SK-N-SH (cell line): ENCODE results near the gene SCN3A. TPM values are rescaled to one million over a fixed set of nuclear protein-coding genes. Genes with fewer than 3 reads are reported as not detected.

Source experiments
- CTCF ChIA-PET: fragments of 300-600, 350-600 bp; formaldehyde crosslinking; extraction: SDS; loops from one replicate; lab custom pipeline; 2021; lab: Yijun Ruan, JAX
- POLR2A ChIA-PET: fragments of 350-600 bp; sonication (Branson Sonifier 250); formaldehyde crosslinking; extraction: SDS; loops from one replicate; lab custom pipeline; 2020; ENCODE audit warnings: antibody characterized with exemption, inconsistent platforms; lab: Yijun Ruan, JAX
- DNase-seq: peaks from one replicate; pipeline ENCODE4 v3.0.0; 2012
- H2AFZ ChIP-seq: fragments of 200-600 bp; sonication (generic); 2 replicates; pipeline ENCODE4 v1.8.1; 2016; ENCODE audit warnings: antibody characterized with exemption, mild to moderate bottlenecking, low read depth
- H3F3A ChIP-seq: fragments of 200-600 bp; sonication (generic); replicated peaks from 2 replicates; pipeline ENCODE3; 2016; ENCODE audit warnings: antibody characterized with exemption, mild to moderate bottlenecking; ENCODE audit not compliant: insufficient read depth
- H3K27ac ChIP-seq, 2 experiments: fragments of 200-500 bp in 1 of 2; fragments of 200-600 bp in 1 of 2; sonication (Bioruptor generic) in 1 of 2; sonication (generic), shearing (Covaris generic) in 1 of 2; 2 replicates each; pipeline versions ENCODE4 v1.5.1 to v1.6.1; 2014 to 2016; ENCODE audit warnings: low read depth in 2 of 2, inconsistent platforms in 1 of 2, low read length in 1 of 2, mild to moderate bottlenecking in 1 of 2, mixed read lengths in 1 of 2
- H3K27me3 ChIP-seq: fragments of 200-600 bp; sonication (generic), shearing (Covaris generic); 2 replicates; pipeline ENCODE4 v1.6.1; 2016; ENCODE audit warnings: mixed run types; ENCODE audit not compliant: insufficient read depth
- H3K36me3 ChIP-seq, 2 experiments: fragments of 200-500 bp in 1 of 2; fragments of 200-600 bp in 1 of 2; sonication (Bioruptor generic) in 1 of 2; sonication (generic) in 1 of 2; replicated peaks in 1 of 2; 2 replicates each; pipeline versions ENCODE3 to v1.5.1; 2014 to 2016; ENCODE audit warnings: low read length in 1 of 2, mild to moderate bottlenecking in 1 of 2; ENCODE audit not compliant: insufficient read depth in 2 of 2, control insufficient read depth in 1 of 2
- H3K4me1 ChIP-seq, 2 experiments: fragments of 200-500 bp in 1 of 2; fragments of 200-600 bp in 1 of 2; sonication (Bioruptor generic) in 1 of 2; sonication (generic), shearing (Covaris generic) in 1 of 2; 2 replicates each; pipeline versions ENCODE4 v1.5.1 to v1.6.1; 2014 to 2016; ENCODE audit warnings: low read depth in 1 of 2, low read length in 1 of 2, mixed run types in 1 of 2; ENCODE audit not compliant: insufficient read depth in 2 of 2, control insufficient read depth in 1 of 2
- H3K4me2 ChIP-seq: fragments of 200-600 bp; sonication (generic), shearing (Covaris generic); 2 replicates; pipeline ENCODE4 v1.6.1; 2017; ENCODE audit warnings: mixed run types
- H3K4me3 ChIP-seq, 2 experiments: fragments of 200-500 bp in 1 of 2; fragments of 200-600 bp in 1 of 2; sonication (Bioruptor generic) in 1 of 2; sonication (generic), shearing (Covaris generic) in 1 of 2; 2 replicates each; pipeline versions ENCODE4 v1.5.1 to v1.8.1; 2014 to 2016; ENCODE audit warnings: low read depth in 2 of 2, inconsistent platforms in 1 of 2, low read length in 1 of 2, mild to moderate bottlenecking in 1 of 2, mixed read lengths in 1 of 2, moderate library complexity in 1 of 2
- H3K79me2 ChIP-seq: fragments of 200-600 bp; sonication (generic); 2 replicates; pipeline ENCODE4 v1.8.1; 2017; ENCODE audit warnings: mild to moderate bottlenecking; ENCODE audit not compliant: insufficient read depth
- H3K9ac ChIP-seq: fragments of 200-600 bp; sonication (generic); 2 replicates; pipeline ENCODE4 v1.6.1; 2017; ENCODE audit warnings: mixed run types
- H3K9me2 ChIP-seq: fragments of 200-600 bp; sonication (generic); 2 replicates; pipeline ENCODE4 v1.6.1; 2017; ENCODE audit warnings: mixed run types
- H3K9me3 ChIP-seq: fragments of 200-600 bp; sonication (generic); 2 replicates; pipeline ENCODE4 v1.6.1; 2017; ENCODE audit warnings: mixed run types, mild to moderate bottlenecking, moderate library complexity
- H4K20me1 ChIP-seq: fragments of 200-600 bp; sonication (generic); 2 replicates; pipeline ENCODE4 v1.6.1; 2017; ENCODE audit warnings: mild to moderate bottlenecking, mixed run types; ENCODE audit not compliant: insufficient read depth
- ELF1 ChIP-seq: IDR thresholded peaks from 2 replicates; pipeline ENCODE4 v1.4.0; 2012
- GABPA ChIP-seq: IDR thresholded peaks from 2 replicates; pipeline ENCODE4 v1.4.0; 2012; ENCODE audit warnings: low read depth, mild to moderate bottlenecking
- IRF3 ChIP-seq: fragments of 150-350 bp; IDR thresholded peaks from 2 replicates; pipeline ENCODE4 v1.6.1; 2016; ENCODE audit warnings: mild to moderate bottlenecking, low read depth, low read length
- JUND ChIP-seq: IDR thresholded peaks from 2 replicates; pipeline ENCODE4 v1.4.0; 2012
- MEF2A ChIP-seq: IDR thresholded peaks from 2 replicates; pipeline ENCODE4 v1.4.0; 2012; ENCODE audit warnings: low read depth, borderline replicate concordance
- NRF1 ChIP-seq: IDR thresholded peaks from 2 replicates; pipeline ENCODE4 v1.6.1; 2012; ENCODE audit warnings: low read depth, mild to moderate bottlenecking, low read length
- RAD21 ChIP-seq: IDR thresholded peaks from 2 replicates; pipeline ENCODE4 v1.6.1; 2012; ENCODE audit warnings: mild to moderate bottlenecking, low read length
- RCOR1 ChIP-seq: fragments of 150-350 bp; IDR thresholded peaks from 2 replicates; pipeline ENCODE4 v1.6.1; 2017; ENCODE audit warnings: antibody characterized with exemption, low read length
- RFX5 ChIP-seq: IDR thresholded peaks from 2 replicates; pipeline ENCODE4 v1.6.1; 2012; ENCODE audit warnings: mild to moderate bottlenecking, improper control_type of control experiment, low read length
- RXRA ChIP-seq: IDR thresholded peaks from 2 replicates; pipeline ENCODE4 v1.4.0; 2012; ENCODE audit warnings: low read depth, mild to moderate bottlenecking, borderline replicate concordance
- SMC3 ChIP-seq: IDR thresholded peaks from 2 replicates; pipeline ENCODE4 v1.6.1; 2012; ENCODE audit warnings: low read depth, low read length, improper control_type of control experiment
- TAF1 ChIP-seq: IDR thresholded peaks from 2 replicates; pipeline ENCODE4 v1.6.1; 2012; ENCODE audit warnings: low read depth, mild to moderate bottlenecking, low read length, moderate library complexity, borderline replicate concordance
- TCF12 ChIP-seq: IDR thresholded peaks from 2 replicates; pipeline ENCODE4 v1.4.0; 2012
- ZBTB33 ChIP-seq: IDR thresholded peaks from 2 replicates; pipeline ENCODE4 v1.4.0; 2012; ENCODE audit warnings: low read depth, borderline replicate concordance
- WGBS: methylation state at CpG from one replicate; pipeline ENCODE4 v1.1.6; 2017; ENCODE audit warnings: low lambda C conversion rate; 5-methylcytosine and 5-hydroxymethylcytosine counted together
- polyA plus RNA-seq, 3 experiments: library from polyadenylated mRNA; depleted of rRNA; stranded (reverse); fragments of >200 nt; gene quantifications; 2 replicates each; pipeline ENCODE4 v1.2.3, GENCODE V29; 2012
- TF ChIP-seq, protein P1 (sequence below): IDR thresholded peaks from 2 replicates; pipeline ENCODE4 v1.6.1; 2012; ENCODE audit warnings: mild to moderate bottlenecking, low read depth, low read length, moderate library complexity
- TF ChIP-seq, protein P2 (sequence below): IDR thresholded peaks from 2 replicates; pipeline ENCODE4 v1.4.0; 2012; ENCODE audit warnings: low read depth
- TF ChIP-seq, protein P3 (sequence below): fragments of 200-600 bp; sonication (generic); IDR thresholded peaks from 2 replicates; pipeline ENCODE4 v1.6.1; 2017; ENCODE audit warnings: antibody characterized with exemption, mild to moderate bottlenecking, moderate library complexity
- TF ChIP-seq, protein P4 (sequence below): IDR thresholded peaks from 2 replicates; pipeline ENCODE4; 2012
- TF ChIP-seq, protein P5 (sequence below): IDR thresholded peaks from 2 replicates; pipeline ENCODE4 v1.4.0; 2012; ENCODE audit warnings: low read depth, borderline replicate concordance

The SCN3A gene
- polyA plus RNA-seq, 1 of the 3 experiments (the other 2 are of a cell fraction): 0.33 TPM

DNA sequence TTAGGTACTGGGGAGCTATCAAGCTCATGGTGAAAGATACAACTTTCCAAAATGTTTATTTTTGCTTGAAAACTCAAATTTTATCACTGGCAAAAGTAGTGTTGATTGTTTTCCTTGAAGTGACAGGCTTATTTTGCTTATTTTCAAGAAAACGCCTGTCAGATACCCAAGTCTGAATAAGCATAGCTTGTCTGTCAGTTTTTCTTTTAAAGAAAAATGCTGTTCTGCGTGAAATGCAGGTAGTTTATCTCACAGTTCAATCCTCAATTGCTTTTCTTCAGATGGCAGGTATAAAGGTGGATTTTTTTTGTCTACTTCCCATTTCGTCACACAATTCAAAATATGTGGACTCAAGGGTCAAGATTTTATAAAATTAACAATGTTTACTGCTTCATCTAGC, 145.9 kb downstream of the SCN3A start:
- H3F3A ChIP-seq: no peaks in the 10 kb centered on the region
- H3K36me3 ChIP-seq: no peaks in the 10 kb centered on the region
- no peak overlapping the region for H2AFZ ChIP-seq
- H3K4me1 ChIP-seq: peaks cover 0 to 11% of the 10 kb centered on the region in 2 experiments; a peak in 2 of 4 replicates
- no peaks in the 10 kb centered on the region for H3K9me2 ChIP-seq
- no peak overlapping the region for H3K9ac ChIP-seq
- H3K4me2 ChIP-seq: no peak overlapping the region
- POLR2A ChIA-PET: no interaction called here
- no peak overlapping the region for H3K27ac ChIP-seq
- WGBS: 69% methylated on average over 3 of the region's 3 CpGs
- TF ChIP-seq, protein P1, sequence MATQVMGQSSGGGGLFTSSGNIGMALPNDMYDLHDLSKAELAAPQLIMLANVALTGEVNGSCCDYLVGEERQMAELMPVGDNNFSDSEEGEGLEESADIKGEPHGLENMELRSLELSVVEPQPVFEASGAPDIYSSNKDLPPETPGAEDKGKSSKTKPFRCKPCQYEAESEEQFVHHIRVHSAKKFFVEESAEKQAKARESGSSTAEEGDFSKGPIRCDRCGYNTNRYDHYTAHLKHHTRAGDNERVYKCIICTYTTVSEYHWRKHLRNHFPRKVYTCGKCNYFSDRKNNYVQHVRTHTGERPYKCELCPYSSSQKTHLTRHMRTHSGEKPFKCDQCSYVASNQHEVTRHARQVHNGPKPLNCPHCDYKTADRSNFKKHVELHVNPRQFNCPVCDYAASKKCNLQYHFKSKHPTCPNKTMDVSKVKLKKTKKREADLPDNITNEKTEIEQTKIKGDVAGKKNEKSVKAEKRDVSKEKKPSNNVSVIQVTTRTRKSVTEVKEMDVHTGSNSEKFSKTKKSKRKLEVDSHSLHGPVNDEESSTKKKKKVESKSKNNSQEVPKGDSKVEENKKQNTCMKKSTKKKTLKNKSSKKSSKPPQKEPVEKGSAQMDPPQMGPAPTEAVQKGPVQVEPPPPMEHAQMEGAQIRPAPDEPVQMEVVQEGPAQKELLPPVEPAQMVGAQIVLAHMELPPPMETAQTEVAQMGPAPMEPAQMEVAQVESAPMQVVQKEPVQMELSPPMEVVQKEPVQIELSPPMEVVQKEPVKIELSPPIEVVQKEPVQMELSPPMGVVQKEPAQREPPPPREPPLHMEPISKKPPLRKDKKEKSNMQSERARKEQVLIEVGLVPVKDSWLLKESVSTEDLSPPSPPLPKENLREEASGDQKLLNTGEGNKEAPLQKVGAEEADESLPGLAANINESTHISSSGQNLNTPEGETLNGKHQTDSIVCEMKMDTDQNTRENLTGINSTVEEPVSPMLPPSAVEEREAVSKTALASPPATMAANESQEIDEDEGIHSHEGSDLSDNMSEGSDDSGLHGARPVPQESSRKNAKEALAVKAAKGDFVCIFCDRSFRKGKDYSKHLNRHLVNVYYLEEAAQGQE: no peak
- TF ChIP-seq TCF12 (no peak), NRF1 (no peak), MEF2A (no peak), ELF1 (no peak), IRF3 (no peak), GABPA (no peak), TAF1 (no peak), JUND (no peak), RFX5 (no peak), SMC3 (no peak), RCOR1 (no peak), ZBTB33 (no peak), RAD21 (no peak), RXRA (no peak)
- TF ChIP-seq, protein P2, sequence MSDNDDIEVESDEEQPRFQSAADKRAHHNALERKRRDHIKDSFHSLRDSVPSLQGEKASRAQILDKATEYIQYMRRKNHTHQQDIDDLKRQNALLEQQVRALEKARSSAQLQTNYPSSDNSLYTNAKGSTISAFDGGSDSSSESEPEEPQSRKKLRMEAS: no peak
- TF ChIP-seq, protein P3, sequence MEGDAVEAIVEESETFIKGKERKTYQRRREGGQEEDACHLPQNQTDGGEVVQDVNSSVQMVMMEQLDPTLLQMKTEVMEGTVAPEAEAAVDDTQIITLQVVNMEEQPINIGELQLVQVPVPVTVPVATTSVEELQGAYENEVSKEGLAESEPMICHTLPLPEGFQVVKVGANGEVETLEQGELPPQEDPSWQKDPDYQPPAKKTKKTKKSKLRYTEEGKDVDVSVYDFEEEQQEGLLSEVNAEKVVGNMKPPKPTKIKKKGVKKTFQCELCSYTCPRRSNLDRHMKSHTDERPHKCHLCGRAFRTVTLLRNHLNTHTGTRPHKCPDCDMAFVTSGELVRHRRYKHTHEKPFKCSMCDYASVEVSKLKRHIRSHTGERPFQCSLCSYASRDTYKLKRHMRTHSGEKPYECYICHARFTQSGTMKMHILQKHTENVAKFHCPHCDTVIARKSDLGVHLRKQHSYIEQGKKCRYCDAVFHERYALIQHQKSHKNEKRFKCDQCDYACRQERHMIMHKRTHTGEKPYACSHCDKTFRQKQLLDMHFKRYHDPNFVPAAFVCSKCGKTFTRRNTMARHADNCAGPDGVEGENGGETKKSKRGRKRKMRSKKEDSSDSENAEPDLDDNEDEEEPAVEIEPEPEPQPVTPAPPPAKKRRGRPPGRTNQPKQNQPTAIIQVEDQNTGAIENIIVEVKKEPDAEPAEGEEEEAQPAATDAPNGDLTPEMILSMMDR: no peak
- TF ChIP-seq, protein P4, sequence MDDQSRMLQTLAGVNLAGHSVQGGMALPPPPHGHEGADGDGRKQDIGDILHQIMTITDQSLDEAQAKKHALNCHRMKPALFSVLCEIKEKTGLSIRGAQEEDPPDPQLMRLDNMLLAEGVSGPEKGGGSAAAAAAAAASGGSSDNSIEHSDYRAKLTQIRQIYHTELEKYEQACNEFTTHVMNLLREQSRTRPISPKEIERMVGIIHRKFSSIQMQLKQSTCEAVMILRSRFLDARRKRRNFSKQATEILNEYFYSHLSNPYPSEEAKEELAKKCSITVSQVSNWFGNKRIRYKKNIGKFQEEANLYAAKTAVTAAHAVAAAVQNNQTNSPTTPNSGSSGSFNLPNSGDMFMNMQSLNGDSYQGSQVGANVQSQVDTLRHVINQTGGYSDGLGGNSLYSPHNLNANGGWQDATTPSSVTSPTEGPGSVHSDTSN: no peak
- TF ChIP-seq, protein P5, sequence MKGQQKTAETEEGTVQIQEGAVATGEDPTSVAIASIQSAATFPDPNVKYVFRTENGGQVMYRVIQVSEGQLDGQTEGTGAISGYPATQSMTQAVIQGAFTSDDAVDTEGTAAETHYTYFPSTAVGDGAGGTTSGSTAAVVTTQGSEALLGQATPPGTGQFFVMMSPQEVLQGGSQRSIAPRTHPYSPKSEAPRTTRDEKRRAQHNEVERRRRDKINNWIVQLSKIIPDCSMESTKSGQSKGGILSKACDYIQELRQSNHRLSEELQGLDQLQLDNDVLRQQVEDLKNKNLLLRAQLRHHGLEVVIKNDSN: no peak
- TF ChIP-seq, all 33 proteins: peak for 0
- Histone ChIP-seq H3K79me2 (no peaks in the 10 kb centered on the region), H3K9me3 (no peaks in the 10 kb centered on the region), H3K27me3 (no peaks in the 10 kb centered on the region), H4K20me1 (no peaks in the 10 kb centered on the region), H3K4me3 (no peak overlapping the region)
- CTCF ChIA-PET: interaction anchor here (1.0 to 2.9 kb wide), 3 partner anchors 18 to 75 kb away, joined by 3 to 19 read pairs (median 3); no protein-coding TSS in a partner anchor
- DNase-seq: no peak
